Measurements from ENCODE around the gene RAB40B. TPM values are rescaled to one million over a fixed set of nuclear protein-coding genes. Genes with fewer than 3 reads are reported as not detected.
A peak's percentile ranks its signal among the peaks of the same experiment; 100 is the strongest.

The RAB40B gene
- total RNA-seq, 6 experiments from 2014 or later, result 8.0 to 14.8 (median 9.3) TPM

GRCh38 chr17:82691714-82692113 is 6.8 kb downstream of the RAB40B start:
- Mint-ChIP-seq H3K9me3 (peaks cover 29% of the 10 kb centered on the region), H3K27ac (no peak overlapping the region), H3K4me3 (no peak overlapping the region), H3K27me3 (ENCODE audit: insufficient read depth) (peaks cover 1% of the 10 kb centered on the region), H3K4me1 (ENCODE audit: low read depth) (peaks cover 9% of the 10 kb centered on the region), H3K36me3 (ENCODE audit: low read depth) (peaks cover 20% of the 10 kb centered on the region)
- TF ChIP-seq, protein P1, sequence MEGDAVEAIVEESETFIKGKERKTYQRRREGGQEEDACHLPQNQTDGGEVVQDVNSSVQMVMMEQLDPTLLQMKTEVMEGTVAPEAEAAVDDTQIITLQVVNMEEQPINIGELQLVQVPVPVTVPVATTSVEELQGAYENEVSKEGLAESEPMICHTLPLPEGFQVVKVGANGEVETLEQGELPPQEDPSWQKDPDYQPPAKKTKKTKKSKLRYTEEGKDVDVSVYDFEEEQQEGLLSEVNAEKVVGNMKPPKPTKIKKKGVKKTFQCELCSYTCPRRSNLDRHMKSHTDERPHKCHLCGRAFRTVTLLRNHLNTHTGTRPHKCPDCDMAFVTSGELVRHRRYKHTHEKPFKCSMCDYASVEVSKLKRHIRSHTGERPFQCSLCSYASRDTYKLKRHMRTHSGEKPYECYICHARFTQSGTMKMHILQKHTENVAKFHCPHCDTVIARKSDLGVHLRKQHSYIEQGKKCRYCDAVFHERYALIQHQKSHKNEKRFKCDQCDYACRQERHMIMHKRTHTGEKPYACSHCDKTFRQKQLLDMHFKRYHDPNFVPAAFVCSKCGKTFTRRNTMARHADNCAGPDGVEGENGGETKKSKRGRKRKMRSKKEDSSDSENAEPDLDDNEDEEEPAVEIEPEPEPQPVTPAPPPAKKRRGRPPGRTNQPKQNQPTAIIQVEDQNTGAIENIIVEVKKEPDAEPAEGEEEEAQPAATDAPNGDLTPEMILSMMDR (IDR thresholded peaks at IDR 0.05), result no peak
- DNase-seq, result no peak

DNA sequence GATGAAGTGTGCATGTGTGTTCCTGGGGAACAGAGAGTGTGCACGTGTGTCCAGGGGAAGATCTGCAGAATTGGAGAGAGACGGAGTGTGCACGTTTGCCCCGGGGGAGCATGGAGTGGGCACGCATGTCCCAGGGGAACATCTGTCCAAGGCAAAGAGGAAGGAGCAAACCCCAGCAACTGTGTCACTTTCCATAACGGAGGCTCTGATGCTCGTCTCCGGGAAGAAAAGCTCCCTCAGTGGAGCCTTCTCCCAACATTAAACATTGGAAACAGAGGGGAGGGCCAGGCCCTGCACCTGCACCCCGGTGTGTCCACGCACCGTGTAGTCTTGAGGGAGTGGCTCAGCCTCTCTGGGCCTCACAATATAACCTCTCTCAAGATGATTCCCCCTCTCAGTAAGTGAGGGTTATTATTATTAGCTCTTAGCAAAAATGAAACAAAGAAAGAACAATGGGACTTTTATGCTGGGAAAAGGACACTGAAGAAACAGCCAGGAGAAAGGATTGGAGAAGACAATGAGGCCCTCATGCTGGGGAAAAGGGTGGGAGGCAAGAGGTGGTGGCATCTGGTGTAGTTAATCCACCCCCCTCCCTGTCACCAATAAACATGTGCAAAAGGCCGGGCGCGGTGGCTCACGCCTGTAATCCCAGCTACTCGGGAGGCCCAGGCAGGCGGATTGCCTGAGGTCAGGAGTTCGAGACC is 7.6 kb downstream of the RAB40B start:
- DNase-seq, result no peak
- H3K4me3 Mint-ChIP-seq, result no peak overlapping the region
- peaks cover 15% of the 10 kb centered on the region for H3K36me3 Mint-ChIP-seq (ENCODE audit: low read depth)
- H3K27ac Mint-ChIP-seq, result no peak overlapping the region
- H3K4me1 Mint-ChIP-seq (ENCODE audit: low read depth), result peaks cover 9% of the 10 kb centered on the region
- peaks cover 24% of the 10 kb centered on the region for H3K9me3 Mint-ChIP-seq
- TF ChIP-seq, protein P1 (IDR thresholded peaks at IDR 0.05), result no peak
- H3K27me3 Mint-ChIP-seq (ENCODE audit: insufficient read depth), result peaks cover 1% of the 10 kb centered on the region

- Mint-ChIP-seq H3K4me3 (no peak overlapping the region), H3K36me3 (ENCODE audit: low read depth) (peaks cover 5% of the 10 kb centered on the region), H3K27ac (no peak overlapping the region), H3K27me3 (ENCODE audit: insufficient read depth) (peaks cover 1% of the 10 kb centered on the region), H3K4me1 (ENCODE audit: low read depth) (peaks cover 9% of the 10 kb centered on the region), H3K9me3 (peaks cover 8% of the 10 kb centered on the region)
- TF ChIP-seq, protein P1 (IDR thresholded peaks at IDR 0.05), result no peak
- no peak for DNase-seq
Observed at GRCh38 chr17:82689077-82689476, 9.4 kb downstream of the RAB40B start.

DNA sequence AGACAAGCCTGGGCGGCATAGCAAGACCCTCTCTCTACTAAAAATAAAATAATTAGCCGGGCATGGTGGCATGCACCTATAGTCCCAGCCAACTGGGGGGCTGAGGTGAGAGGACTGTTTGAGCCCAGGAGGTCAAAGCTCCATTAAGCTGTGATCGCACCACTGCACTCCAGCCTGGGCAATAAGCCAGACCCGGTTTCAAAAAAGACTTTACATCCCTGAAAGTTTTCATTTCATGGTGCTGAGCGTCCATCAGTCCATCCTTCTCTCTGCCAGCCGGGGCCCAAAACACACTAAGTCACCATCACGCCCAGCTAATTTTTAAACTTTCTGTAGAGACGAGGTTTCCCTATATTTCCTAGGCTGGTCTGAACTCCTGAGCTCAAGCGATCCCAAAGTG is 10.6 kb downstream of the RAB40B start:
- Mint-ChIP-seq H3K9me3 (no peaks in the 10 kb centered on the region), H3K4me1 (ENCODE audit: low read depth) (peaks cover 9% of the 10 kb centered on the region), H3K36me3 (ENCODE audit: low read depth) (no peaks in the 10 kb centered on the region), H3K4me3 (no peak overlapping the region), H3K27ac (no peak overlapping the region), H3K27me3 (ENCODE audit: insufficient read depth) (peaks cover 1% of the 10 kb centered on the region)
- TF ChIP-seq, protein P1 (IDR thresholded peaks at IDR 0.05), result no peak
- no peak for DNase-seq

DNA sequence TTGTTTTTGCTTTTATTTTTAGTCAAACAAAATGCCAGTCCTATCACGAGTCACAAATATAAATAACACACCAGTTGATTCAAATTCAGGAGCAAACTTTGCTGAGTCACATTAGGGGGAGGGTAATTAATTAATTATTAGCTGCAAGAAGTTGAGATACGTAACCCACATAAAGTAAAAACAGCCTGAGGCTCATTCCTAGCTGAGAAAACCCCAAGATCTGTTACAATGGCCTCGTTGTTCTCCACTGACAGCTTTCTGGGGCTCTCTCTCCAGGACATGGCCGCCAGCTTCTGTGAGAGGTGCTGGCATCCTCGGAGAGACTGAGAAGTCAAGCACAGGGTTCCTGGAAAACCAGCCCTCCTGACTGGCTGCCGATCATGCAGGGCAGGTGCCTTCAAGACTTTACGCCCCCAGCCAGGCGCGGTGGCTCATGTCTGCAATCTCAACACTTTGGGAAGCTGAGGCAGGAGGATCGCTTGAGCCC is 11.1 kb downstream of the RAB40B start:
- TF ChIP-seq, protein P1 (IDR thresholded peaks at IDR 0.05), result no peak
- DNase-seq, result no peak
- Mint-ChIP-seq H3K27ac (peak overlapping the region; percentile 2; the same call in 1 of the 2 replicates), H3K4me3 (no peak overlapping the region), H3K9me3 (peaks cover under 1% of the 10 kb centered on the region; the same call in 1 of the 2 replicates), H3K36me3 (ENCODE audit: low read depth) (peaks cover under 1% of the 10 kb centered on the region; the same call in 1 of the 2 replicates), H3K4me1 (ENCODE audit: low read depth) (peaks cover 9% of the 10 kb centered on the region), H3K27me3 (ENCODE audit: insufficient read depth) (peaks cover 1% of the 10 kb centered on the region)
